ENCODE measurements around the gene GLIPR1L2.

The GLIPR1L2 gene

DNA sequence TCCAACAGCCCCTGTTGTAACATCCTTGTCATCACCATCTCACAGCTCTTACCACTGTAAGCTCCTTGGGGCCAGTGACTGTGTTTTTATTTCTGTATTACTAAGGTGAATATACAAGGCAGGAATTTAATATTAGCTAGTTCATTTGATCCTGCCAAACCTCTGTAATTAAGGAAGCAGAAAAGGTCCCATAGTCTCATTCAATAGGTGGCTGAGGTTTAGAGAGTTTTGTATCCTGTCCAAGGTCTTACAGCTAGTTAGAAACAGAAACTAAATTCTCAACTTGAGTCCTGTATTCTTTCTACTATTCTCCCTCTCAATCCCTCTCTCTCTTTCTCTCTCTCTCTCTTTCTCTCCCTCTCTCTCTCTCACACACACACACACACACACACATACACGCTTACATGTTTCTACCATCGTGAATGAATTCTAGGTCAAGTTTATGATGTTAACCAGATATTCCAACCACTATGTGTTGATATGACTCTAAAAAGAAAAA lies 89.1 kb downstream of the GLIPR1L2 start:
- no peak for DNase-seq

DNA sequence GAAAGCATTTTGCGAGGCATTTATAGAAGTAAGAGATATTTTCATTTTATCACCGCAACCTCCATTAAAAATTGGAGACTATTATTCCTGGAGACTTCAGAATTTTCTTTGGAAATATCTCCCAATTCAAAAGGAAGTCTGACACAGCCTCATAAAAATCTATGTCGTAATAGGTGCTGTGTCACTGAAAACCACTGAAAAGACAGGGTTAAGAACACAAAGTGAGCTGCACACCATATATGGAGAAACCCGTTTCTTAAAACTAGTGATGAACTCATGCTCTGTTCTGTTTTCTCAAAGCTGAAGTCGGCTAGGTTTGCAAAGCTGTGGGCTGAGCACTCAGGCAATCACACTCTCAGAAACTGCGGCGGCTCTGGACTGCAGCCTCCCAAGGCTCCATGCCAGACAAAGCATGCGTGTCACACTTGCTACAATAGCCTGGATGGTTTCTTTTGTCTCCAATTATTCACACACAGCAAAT lies 89.6 kb downstream of the GLIPR1L2 start, which contains the start of gene GLIPR1:
Gene GLIPR1 (plus strand): TSS at position 287 of the 481 bp plus-strand sequence. CDS start 126 bp downstream, at position 413.
- no peak for DNase-seq

DNA sequence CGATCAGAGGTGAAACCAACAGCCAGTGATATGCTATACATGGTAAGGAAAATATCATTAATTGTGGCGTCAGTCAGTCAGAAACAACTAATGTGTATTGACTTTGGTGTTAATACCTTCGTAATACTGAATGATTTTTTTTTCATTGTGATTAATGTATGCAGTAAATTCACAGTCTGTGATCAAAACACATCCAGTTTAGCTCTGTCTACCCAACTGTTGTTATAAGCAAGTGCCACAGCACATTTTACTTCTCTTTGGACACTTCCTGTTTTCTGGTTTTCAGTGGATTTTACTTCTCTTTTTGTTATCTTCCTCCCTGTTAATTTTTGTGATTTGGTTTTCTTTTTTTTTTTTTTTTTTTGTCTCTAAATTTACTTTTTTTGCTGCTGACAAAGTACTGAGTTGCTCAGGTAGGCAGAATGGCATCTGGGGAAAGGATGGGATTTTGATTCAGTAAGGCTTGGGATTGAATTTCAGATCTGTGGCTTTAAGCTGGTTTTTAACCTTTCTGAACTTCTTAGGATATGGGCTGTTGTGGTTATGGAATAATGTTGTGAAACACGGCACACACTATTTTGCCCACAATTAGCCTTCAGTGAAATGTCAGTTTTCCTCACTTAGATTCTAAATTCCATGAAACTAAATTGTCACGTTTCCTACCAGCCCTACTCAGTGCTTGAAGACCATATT lies 90.3 kb downstream of the GLIPR1L2 start:
- no peak for DNase-seq

DNA sequence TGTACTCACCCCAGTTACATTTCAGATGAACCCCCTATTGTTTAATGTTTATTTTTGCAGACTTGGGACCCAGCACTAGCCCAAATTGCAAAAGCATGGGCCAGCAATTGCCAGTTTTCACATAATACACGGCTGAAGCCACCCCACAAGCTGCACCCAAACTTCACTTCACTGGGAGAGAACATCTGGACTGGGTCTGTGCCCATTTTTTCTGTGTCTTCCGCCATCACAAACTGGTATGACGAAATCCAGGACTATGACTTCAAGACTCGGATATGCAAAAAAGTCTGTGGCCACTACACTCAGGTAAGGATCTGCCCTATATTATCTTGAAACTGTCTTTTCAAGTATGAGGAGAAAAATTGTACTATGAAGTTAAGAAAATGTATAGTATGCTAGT lies 90.9 kb downstream of the GLIPR1L2 start:
- DNase-seq: no peak
